ENCODE measurements around the gene PDE7B.

Gene PDE7B

DNA sequence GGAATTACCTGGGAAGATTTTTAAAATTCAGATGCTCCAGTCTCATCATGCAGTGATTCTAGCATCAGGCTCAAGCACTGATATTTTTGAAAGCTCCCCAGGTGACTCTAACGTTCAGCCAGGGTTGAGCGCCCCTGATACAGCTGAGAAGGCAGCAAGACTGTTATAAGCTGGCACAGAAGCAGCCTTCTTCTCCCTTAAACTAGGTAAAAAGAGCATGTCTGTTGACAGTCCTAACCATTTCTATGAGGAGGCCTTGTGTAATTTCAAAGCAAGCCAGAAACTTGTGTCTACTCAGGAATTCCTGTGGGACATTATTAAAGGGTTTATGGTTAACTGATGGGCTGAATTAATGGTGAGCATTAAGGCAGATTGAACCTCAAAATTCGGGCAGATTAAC, 141.9 kb downstream of the PDE7B start:
- no peak for DNase-seq

DNA sequence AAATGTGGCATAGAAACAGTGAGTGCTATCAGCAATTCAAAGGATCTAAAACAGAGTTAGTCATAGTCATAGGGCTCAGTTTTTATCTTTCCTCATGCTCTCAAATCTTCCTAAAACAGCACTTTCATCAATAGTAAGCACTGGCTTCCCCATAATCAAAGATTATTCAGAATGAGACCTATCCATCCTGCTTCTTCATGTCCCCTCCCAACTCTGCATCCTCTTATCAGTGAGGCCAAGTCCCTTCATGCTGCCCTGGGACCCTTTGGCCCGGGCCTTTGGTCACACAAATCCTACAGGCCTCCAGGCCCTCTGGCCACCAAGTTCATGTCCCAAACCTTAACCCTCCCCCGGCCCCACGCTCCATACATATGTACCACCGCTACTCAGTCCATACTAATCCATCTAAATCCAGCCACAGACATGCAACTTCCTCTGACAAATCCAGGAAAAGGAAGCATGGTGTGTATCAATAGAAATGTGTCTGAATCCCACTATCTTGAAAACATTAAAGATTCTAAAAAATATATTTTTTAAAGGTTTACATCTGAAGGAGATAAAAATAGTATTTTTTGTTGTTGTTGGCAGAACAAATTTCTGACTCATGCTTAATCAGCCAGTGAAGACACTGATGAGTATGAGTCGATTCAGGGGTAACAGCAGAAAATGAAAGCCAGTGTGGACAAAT, 143.5 kb downstream of the PDE7B start:
- DNase-seq, result no peak

DNA sequence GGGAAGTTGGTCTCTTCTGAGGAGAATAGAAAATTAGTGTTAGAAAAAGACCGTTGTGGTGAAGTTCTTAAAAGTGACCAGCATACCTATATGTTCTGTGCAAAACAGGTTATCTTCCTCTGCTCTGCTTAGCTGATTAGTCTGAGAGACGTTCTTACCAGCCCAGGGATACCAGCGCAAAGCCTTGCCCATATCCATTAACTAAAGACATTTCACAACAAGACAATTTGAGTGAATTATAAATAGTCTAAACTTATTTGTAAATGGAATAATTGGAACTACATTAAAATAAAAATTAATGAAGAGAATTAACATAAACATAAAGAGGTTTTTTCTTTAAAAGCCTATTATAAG, 144.0 kb downstream of the PDE7B start:
- DNase-seq, result no peak

GRCh38 chr6:135996668-135997067, 145.2 kb downstream of the PDE7B start:
- no peak for DNase-seq

DNA sequence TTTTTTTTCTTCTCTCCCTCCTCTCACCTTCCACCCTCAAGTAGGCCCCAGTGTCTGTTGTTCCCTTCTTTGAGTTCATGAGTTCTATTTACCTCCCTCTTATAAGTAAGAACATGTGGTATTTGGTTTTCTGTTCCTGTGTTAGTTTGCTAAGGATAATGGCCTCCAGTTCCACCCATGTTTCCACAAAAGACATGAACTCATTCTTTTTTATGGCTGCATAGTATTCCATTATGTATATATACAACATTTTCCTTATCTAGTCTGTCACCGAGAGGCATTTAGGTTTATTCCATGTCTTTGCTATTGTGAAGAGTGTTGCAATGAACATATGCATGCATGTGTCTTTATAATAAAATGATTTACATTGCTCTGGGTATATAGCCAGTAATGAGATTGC, 147.9 kb downstream of the PDE7B start:
- no peak for DNase-seq

DNA sequence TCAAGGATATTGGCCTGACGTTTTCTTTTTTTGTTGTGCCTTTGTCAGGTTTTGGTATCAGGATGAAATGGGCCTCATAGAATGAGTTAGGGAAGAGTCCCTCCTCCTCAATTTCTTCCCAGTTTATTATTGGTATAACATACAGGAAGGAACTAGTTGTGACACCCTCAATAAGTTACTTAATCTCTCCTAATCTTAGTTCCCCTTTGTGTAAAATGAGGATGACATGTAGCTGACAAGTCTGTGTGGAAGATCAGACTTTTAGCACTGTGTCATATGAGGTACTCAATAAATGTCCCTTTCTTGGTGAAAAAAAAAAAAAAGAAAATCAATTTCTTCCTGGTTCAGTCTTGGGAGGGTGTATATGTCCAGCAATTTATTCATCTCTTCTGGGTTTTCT, 155.8 kb downstream of the PDE7B start:
- DNase-seq, result no peak

DNA sequence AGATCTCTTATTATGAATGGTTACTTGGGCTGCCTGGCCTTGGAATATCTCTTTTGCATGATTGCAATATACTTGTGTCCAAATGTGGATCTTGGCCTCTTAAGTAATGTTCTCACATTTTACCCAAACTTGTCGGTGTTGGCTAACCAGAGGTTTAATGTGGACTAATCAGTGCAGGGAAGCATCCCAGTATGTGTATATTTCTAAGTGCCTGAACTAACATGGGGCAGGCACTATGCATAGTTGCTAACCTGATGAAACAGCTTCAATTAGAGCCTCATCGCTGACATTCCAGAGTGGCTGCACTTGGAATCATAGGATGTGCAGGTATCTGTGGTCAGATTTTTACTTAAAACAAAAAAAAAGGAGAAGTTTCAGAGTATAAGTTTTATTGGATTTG, 160.0 kb downstream of the PDE7B start:
- DNase-seq, result no peak

DNA sequence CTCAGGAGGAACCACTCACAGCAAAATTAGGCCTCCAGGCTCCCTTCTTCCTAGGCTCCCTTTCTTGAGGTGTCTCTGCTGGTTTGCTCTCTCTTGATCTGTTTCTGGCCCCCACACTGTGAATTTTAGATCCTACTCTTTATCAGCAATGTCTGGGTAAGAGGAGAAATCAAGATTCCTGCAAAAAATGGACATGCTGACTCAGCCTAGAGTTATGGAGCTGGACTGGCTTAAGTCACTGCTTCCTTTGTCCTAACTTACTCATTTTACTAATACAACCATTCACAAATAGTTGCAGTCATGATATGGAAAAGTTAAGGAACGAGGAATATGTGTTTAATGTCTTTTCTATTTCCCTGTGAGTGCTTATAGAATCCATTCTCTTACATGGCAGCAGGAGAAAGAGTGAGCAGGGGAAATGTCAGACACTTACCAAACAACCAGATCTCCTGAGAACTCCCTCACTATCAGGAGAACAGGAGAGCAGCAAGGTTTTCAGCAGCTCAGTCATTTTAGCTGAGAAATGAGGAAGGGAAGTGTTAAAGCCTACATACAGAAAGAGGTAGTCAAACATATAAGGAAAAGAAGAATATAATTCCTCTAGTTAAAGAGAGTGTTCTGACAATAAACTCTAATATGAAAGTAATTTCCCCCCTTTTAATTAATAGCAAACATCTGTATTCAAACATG, 160.8 kb downstream of the PDE7B start:
- no peak for DNase-seq

GRCh38 chr6:136012943-136013342, 161.4 kb downstream of the PDE7B start:
- DNase-seq, result no peak

DNA sequence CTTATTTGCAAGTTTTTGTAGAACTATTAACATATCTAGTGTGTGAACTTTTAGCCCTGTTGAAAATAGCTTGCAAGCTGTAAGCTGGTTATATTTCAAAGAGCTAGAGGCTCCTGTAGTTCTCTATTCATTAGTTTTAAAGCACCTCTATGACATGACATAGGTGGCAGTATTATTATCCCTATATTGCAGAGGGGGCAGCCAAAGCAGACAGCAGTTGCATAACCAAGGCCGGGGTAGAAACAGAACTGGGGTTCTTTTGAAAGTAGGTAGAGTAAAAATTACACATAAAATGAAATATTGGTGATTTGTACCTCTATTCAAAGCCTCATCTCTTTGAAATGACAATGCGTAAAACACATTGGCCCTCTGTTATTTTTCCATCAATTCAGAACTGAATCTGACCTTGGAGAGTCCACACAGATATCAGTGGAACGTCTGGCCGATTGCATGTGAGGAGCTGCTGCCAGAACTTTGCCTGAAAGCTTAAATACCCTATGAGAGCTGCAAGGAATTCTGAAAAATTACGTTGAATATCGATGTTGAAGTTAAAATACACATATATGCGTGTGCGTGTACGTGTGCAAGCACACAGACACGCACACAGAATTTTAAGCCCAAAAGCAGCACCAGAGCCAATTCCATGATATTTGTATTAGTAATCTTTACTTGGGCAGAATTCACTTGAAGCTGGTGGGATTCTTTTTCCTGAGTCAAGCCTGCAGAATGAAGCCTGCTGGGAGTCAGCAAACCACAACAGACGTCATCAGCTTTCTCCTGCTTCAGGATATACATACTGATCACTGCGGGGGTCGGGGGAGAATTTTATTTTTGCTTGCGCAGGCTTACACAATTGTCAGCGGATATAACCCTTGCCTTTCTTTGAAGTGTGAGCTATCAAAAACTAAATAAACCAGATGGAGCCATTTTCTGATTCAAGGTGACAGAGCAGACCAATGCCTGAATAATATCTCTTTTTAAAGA, 163.2 kb downstream of the PDE7B start:
- no peak for DNase-seq

DNA sequence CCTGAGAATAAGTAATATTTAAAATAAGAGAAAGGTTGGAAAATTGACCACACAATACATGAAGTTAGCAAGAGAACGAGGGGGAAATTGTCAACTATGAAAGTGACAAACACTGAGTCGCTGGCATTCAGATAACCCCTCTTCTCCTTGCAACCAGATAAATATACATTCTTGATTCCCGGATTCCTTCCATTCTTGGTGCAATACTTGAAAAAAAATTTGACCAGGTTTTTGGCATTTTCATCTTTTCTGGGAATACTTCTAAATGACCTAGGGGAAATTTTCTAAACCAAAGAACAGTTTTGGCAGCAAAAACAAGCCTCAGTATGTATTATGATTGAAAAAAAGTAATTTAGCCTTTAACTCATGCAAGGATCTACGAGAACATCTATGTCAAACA, 164.0 kb downstream of the PDE7B start:
- no peak for DNase-seq

- DNase-seq, result no peak
Measured at GRCh38 chr6:136016228-136017225, 165.0 kb downstream of the PDE7B start.

DNA sequence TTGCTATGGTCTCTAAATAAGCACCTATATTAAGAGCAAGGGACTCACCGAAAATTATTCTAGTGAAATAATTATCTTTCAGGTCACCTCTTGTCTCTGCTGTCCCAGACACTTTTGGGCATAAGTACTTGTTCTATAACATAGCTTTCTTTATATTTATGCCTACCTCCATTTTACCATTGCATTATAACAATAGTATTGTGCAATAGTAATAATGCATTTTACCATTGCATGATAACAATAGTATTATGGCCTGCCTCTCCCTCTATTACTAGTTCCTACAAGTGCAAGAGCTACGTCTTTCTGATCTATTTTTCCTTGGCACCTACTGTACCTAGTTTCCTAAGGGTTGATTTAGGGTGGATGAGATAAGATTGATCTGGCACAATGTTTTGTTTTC, 169.2 kb downstream of the PDE7B start:
- no peak for DNase-seq

DNA sequence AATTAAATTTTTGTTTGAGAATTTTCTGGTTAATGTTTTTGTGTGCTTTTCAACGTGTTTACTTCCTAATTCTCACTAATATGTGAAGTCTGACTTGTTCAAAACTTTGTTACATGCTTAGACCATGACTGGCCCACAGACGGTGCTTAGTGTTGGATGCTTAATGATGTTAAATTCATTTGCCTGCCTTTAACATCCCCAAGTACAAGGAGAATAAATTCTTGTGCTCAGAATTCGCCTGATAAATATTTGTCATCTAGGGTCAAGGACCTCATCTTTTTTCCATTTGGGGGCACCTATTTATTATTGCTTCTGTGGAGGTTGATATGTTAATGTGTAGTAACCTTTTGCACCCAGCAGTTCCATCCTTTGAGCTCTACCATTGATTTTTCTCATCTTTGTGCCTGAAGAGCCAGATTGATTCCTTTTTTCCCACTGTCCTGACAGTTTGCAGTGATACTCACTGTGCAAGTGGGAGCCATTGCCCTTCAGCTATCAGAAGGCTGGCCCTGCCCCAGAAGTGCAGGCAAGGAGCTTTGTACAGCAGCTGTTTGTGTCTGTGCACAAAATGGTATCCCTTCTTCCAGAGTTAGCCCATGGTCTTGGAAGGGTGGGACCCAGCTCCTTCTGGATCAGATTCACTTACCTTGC, 170.8 kb downstream of the PDE7B start:
- no peak for DNase-seq

GRCh38 chr6:136024711-136025110, 173.2 kb downstream of the PDE7B start:
- no peak for DNase-seq

- DNase-seq, result no peak
Measured at GRCh38 chr6:136025736-136026135, 174.2 kb downstream of the PDE7B start.

- DNase-seq, result no peak
Measured at GRCh38 chr6:136030131-136030530, 178.6 kb downstream of the PDE7B start.

DNA sequence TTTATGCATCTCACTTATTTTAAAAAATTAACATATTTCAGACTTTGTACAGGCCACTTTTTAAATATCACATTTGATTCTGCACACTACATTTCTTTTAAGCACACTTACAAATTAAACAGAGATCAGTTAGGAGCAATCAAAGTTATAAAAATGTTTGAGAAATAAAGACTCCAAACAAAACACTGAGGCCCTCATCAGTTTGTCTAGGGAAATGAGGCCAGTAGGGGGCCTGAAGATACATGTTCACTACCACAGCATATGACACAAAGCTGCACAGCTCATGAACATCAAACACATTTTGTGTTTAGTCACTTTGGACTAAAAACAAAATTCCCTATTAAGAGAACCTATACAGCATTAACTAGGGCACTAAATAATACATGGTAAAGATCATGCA, 180.5 kb downstream of the PDE7B start:
- peak in 1 of 5 experiments; percentile 30 for DNase-seq

DNA sequence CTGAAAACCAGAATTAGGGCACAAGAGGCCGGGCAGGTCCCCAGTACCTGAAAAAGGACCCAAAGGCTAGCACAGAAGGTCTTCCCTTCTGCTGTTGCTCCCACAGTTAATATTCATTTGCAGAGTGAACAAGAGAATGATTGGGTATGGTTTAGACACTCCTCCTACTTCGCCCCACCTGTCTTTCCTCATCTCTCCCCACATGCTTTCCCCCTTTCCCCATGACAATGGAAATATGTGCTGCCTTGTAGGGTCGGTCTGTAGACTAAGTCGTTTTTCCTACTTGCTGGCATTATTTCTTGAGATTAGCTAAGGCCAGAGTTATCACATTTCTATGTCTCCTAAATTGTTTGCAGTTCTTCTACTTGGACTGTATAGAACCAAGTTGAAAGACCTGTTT, 181.9 kb downstream of the PDE7B start:
- no peak for DNase-seq

DNA sequence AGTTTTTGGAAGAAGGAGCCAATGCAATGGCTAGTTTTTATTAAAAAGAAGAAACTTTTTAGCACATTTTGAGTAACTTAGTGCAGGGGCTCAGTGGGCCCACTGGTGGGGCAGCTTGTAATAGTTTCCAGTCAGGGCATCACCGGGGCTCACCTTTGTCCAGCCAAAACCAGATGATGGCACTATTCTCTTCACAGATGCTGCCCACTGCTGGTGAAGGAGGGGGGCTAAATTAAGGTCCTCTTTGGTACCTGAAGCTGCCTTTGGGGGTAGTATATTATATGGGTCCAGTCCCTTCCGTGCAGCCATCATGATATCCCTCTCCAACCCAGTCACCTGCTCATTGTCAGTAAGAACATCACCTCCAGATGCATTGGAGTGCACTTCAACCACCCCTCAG, 182.9 kb downstream of the PDE7B start:
- DNase-seq, result no peak

DNA sequence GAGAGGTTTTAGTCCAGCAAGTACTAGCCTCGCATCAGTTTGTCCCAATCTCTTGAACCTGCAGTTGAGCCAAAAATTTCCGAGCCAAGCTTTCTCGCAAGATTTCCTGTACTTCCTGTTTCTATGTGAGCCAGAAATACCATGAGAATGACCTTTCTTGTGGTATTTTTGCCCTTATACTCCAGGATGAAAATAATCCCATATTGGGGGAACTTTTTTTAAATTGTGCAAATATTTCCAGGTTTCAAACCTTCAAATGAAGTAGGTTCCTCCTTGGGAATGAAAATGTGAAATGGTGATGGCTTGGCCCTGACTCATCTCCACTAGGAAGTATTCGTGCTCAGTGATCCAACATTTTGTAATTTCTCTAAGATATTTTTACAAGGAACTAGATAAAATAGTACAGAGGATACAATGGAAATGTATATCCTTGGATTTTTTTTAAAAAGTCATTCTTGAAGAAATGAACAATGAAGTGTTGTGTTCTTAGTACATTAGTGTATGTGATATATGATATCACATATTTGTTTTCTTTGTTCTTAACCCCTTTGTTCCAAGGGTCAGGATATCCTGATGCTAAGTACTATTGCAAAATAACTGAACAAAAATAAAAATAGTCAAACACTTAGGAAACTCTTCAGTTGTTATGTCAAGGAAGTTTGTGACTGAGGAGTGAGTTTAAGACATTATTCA, 184.0 kb downstream of the PDE7B start:
- no peak for DNase-seq
